ENCODE data around the gene MAEA.

The MAEA gene

GRCh38 chr4:1315306-1315705 lies 25.6 kb downstream of the MAEA start:
- Histone ChIP-seq H3K9me2 (replicated peaks; ENCODE audit: control insufficient read depth, low read length) (no peaks in the 10 kb centered on the region), H3K79me2 (ENCODE audit: control insufficient read depth, low read length) (peaks cover 24% of the 10 kb centered on the region), H4K20me1 (ENCODE audit: control insufficient read depth, insufficient read depth, low read depth, low read length) (no peaks in the 10 kb centered on the region), H3K4me1 (ENCODE audit: control insufficient read depth, low read length) (no peaks in the 10 kb centered on the region), H3K4me3 (ENCODE audit: low read length) (no peak overlapping the region), H3K27ac (ENCODE audit: low read depth, low read length) (no peak overlapping the region), H3K9me3 (ENCODE audit: control insufficient read depth, insufficient read depth, low read length) (no peaks in the 10 kb centered on the region), H3F3A (ENCODE audit: control insufficient read depth, insufficient read depth) (no peaks in the 10 kb centered on the region), H3K27me3 (ENCODE audit: control insufficient read depth, low read length) (no peaks in the 10 kb centered on the region), H3K4me2 (ENCODE audit: low read length) (no peak overlapping the region), H3K36me3 (ENCODE audit: control insufficient read depth, low read length) (peaks cover 63% of the 10 kb centered on the region)
- TF ChIP-seq EZH2phosphoT487 (IDR thresholded peaks at IDR 0.05; ENCODE audit: borderline replicate concordance, low read length) (no peak), CTCF (IDR thresholded peaks at IDR 0.05; ENCODE audit: low read depth, low read length, poor library complexity, severe bottlenecking) (no peak)

GRCh38 chr4:1315836-1316536 lies 26.3 kb downstream of the MAEA start:
- Histone ChIP-seq H3K4me2 (ENCODE audit: low read length) (no peak overlapping the region), H3K36me3 (ENCODE audit: control insufficient read depth, low read length) (peaks cover 63% of the 10 kb centered on the region), H3F3A (ENCODE audit: control insufficient read depth, insufficient read depth) (no peaks in the 10 kb centered on the region), H3K4me3 (ENCODE audit: low read length) (no peak overlapping the region), H3K4me1 (ENCODE audit: control insufficient read depth, low read length) (no peaks in the 10 kb centered on the region), H3K9me3 (ENCODE audit: control insufficient read depth, insufficient read depth, low read length) (no peaks in the 10 kb centered on the region), H4K20me1 (ENCODE audit: control insufficient read depth, insufficient read depth, low read depth, low read length) (no peaks in the 10 kb centered on the region), H3K79me2 (ENCODE audit: control insufficient read depth, low read length) (peaks cover 17% of the 10 kb centered on the region), H3K27me3 (ENCODE audit: control insufficient read depth, low read length) (no peaks in the 10 kb centered on the region), H3K9me2 (replicated peaks; ENCODE audit: control insufficient read depth, low read length) (no peaks in the 10 kb centered on the region), H3K27ac (ENCODE audit: low read depth, low read length) (no peak overlapping the region)
- no peak for TF ChIP-seq CTCF (IDR thresholded peaks at IDR 0.05; ENCODE audit: low read depth, low read length, poor library complexity, severe bottlenecking)
- no peak for TF ChIP-seq EZH2phosphoT487 (IDR thresholded peaks at IDR 0.05; ENCODE audit: borderline replicate concordance, low read length)

- H3K4me1 ChIP-seq (ENCODE audit: control insufficient read depth, low read length), result no peaks in the 10 kb centered on the region
- no peaks in the 10 kb centered on the region for H3K27me3 ChIP-seq (ENCODE audit: control insufficient read depth, low read length)
- no peak overlapping the region for H3K27ac ChIP-seq (ENCODE audit: low read depth, low read length)
- peaks cover 63% of the 10 kb centered on the region for H3K36me3 ChIP-seq (ENCODE audit: control insufficient read depth, low read length)
- H3K4me3 ChIP-seq (ENCODE audit: low read length), result no peak overlapping the region
- H4K20me1 ChIP-seq (ENCODE audit: control insufficient read depth, insufficient read depth, low read depth, low read length), result no peaks in the 10 kb centered on the region
- no peak overlapping the region for H3K4me2 ChIP-seq (ENCODE audit: low read length)
- no peaks in the 10 kb centered on the region for H3K9me3 ChIP-seq (ENCODE audit: control insufficient read depth, insufficient read depth, low read length)
- TF ChIP-seq CTCF (IDR thresholded peaks at IDR 0.05; ENCODE audit: low read depth, low read length, poor library complexity, severe bottlenecking) (no peak), EZH2phosphoT487 (IDR thresholded peaks at IDR 0.05; ENCODE audit: borderline replicate concordance, low read length) (no peak)
- H3K9me2 ChIP-seq (replicated peaks; ENCODE audit: control insufficient read depth, low read length), result no peaks in the 10 kb centered on the region
- H3K79me2 ChIP-seq (ENCODE audit: control insufficient read depth, low read length), result peaks cover 10% of the 10 kb centered on the region
- H3F3A ChIP-seq (ENCODE audit: control insufficient read depth, insufficient read depth), result no peaks in the 10 kb centered on the region
Observed at GRCh38 chr4:1316537-1317168, 27.0 kb downstream of the MAEA start.

Data from DOHH2 (cell line).